Measurements from ENCODE around the gene MAP3K20. TPM values are rescaled to one million over a fixed set of nuclear protein-coding genes. Genes with fewer than 3 reads are reported as not detected.

The MAP3K20 gene
- total RNA-seq, 2 donors from 2014 or later: 141 to 223 TPM

GRCh38 chr2:173054466-173054865, 21.2 kb upstream of the MAP3K20 start:
- no peak for TF ChIP-seq CTCF (IDR thresholded peaks at IDR 0.05)
- Histone ChIP-seq H3K36me3 (no peaks in the 10 kb centered on the region), H3K27me3 (no peaks in the 10 kb centered on the region), H3K27ac (no peak overlapping the region), H3K4me1 (peaks cover 0 to under 1% of the 10 kb centered on the region in 2 donors), H3K9me3 (no peaks in the 10 kb centered on the region), H3K4me3 (no peak overlapping the region)
- no peak for DNase-seq (ENCODE audit: low spot score)

GRCh38 chr2:173056705-173057364, 18.8 kb upstream of the MAP3K20 start:
- no peak for TF ChIP-seq CTCF (IDR thresholded peaks at IDR 0.05)
- H3K27me3 ChIP-seq: no peaks in the 10 kb centered on the region
- no peak overlapping the region for H3K27ac ChIP-seq
- no peak for DNase-seq (ENCODE audit: low spot score)
- H3K4me1 ChIP-seq: peaks cover 0 to 5% of the 10 kb centered on the region in 2 donors
- no peak overlapping the region for H3K4me3 ChIP-seq
- no peaks in the 10 kb centered on the region for H3K9me3 ChIP-seq
- H3K36me3 ChIP-seq: no peaks in the 10 kb centered on the region

- Histone ChIP-seq H3K9me3 (no peaks in the 10 kb centered on the region), H3K27ac (no peak overlapping the region), H3K36me3 (no peaks in the 10 kb centered on the region), H3K27me3 (no peaks in the 10 kb centered on the region), H3K4me3 (no peak overlapping the region), H3K4me1 (peaks cover 0 to 5% of the 10 kb centered on the region in 2 donors)
- TF ChIP-seq CTCF (IDR thresholded peaks at IDR 0.05): no peak
- DNase-seq (ENCODE audit: low spot score): no peak
Measured at GRCh38 chr2:173058097-173058496, 17.5 kb upstream of the MAP3K20 start.

GRCh38 chr2:173058673-173059072, 17.0 kb upstream of the MAP3K20 start:
- no peak for TF ChIP-seq CTCF (IDR thresholded peaks at IDR 0.05)
- DNase-seq (ENCODE audit: low spot score): no peak
- no peaks in the 10 kb centered on the region for H3K27me3 ChIP-seq
- no peaks in the 10 kb centered on the region for H3K36me3 ChIP-seq
- no peak overlapping the region for H3K4me3 ChIP-seq
- H3K9me3 ChIP-seq: no peaks in the 10 kb centered on the region
- H3K27ac ChIP-seq: no peak overlapping the region
- peaks cover 0 to 5% of the 10 kb centered on the region in 2 donors for H3K4me1 ChIP-seq

GRCh38 chr2:173059292-173059691, 16.4 kb upstream of the MAP3K20 start:
- H3K4me1 ChIP-seq: peaks cover 0 to 5% of the 10 kb centered on the region in 2 donors
- TF ChIP-seq CTCF (IDR thresholded peaks at IDR 0.05): no peak
- DNase-seq (ENCODE audit: low spot score): no peak

GRCh38 chr2:173059971-173060461, 15.6 kb upstream of the MAP3K20 start:
- Histone ChIP-seq H3K4me1 (peaks cover 0 to 5% of the 10 kb centered on the region in 2 donors), H3K4me3 (no peak overlapping the region), H3K27me3 (no peaks in the 10 kb centered on the region), H3K36me3 (no peaks in the 10 kb centered on the region), H3K9me3 (no peaks in the 10 kb centered on the region), H3K27ac (no peak overlapping the region)
- no peak for TF ChIP-seq CTCF (IDR thresholded peaks at IDR 0.05)
- no peak for DNase-seq (ENCODE audit: low spot score)

More at GRCh38 chr2:173059292-173059691, 16.4 kb upstream of the MAP3K20 start:
- Histone ChIP-seq H3K4me3 (no peak overlapping the region), H3K36me3 (no peaks in the 10 kb centered on the region), H3K27me3 (no peaks in the 10 kb centered on the region), H3K9me3 (no peaks in the 10 kb centered on the region), H3K27ac (no peak overlapping the region)

Data from right atrium auricular region (tissue), 2 donors.